Stimulated activated CD4-positive, alpha-beta T cell treated with anti-CD3 and anti-CD28 coated beads, TNF-alpha, amount 100 ng/mL, for 24 hours (primary cell): ENCODE measurements around the gene SLC27A1.
A peak's percentile ranks its signal among the peaks of the same experiment; 100 is the strongest.
"Not testable (repeated sequence)": the region's sequence is repeated elsewhere in the genome, so short reads cannot be mapped to it uniquely, and the experiment has no call there.

Experiments
- DNase-seq, 3 experiments: peaks; one replicate each; pipeline ENCODE4 v3.0.0-alpha.2; 2020; ENCODE audit warnings: low read depth in 3 of 3

Gene SLC27A1

DNA sequence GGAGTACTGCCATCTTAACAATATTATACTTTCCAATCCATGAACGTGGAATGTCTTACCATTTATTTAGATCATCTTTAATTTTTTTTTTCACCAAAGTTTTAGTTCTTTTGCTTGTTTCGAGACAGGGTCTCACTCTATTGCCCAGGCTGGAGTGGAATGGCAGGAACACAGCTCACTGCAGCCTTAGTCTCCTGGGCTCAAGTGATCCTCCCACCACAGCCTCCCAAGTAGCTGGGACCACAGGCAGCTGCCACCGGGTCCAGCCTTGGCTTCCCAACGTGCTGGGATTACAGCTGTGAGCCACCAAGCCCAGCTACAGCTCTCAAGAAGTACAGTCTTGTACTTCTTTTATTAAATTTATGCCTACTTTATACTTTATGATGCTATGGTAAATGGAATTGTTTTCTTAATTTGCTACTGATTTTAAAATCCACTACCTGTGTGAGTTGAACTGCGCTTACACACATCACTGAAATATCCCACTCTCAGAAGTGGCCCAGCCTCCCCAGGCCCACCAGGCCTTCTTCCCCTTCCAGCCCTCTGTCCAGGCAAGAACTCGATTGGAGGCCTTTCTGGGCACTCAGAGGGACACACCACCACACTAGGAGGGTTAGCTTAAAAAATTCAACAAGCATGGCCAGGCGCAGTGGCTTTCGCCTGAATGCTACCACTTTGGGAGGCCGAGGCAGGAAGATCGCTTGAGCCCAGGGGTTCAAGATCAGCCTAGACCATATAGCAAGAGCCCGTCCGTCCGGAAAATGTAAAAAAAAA, 40.1 kb downstream of the SLC27A1 start:
- DNase-seq: no peak

- peak; percentile 50 to 84 (median 69) for DNase-seq
Measured at GRCh38 chr19:17511724-17512573, 41.6 kb downstream of the SLC27A1 start.

- DNase-seq: no peak
Measured at GRCh38 chr19:17512574-17512939, 42.2 kb downstream of the SLC27A1 start.

DNA sequence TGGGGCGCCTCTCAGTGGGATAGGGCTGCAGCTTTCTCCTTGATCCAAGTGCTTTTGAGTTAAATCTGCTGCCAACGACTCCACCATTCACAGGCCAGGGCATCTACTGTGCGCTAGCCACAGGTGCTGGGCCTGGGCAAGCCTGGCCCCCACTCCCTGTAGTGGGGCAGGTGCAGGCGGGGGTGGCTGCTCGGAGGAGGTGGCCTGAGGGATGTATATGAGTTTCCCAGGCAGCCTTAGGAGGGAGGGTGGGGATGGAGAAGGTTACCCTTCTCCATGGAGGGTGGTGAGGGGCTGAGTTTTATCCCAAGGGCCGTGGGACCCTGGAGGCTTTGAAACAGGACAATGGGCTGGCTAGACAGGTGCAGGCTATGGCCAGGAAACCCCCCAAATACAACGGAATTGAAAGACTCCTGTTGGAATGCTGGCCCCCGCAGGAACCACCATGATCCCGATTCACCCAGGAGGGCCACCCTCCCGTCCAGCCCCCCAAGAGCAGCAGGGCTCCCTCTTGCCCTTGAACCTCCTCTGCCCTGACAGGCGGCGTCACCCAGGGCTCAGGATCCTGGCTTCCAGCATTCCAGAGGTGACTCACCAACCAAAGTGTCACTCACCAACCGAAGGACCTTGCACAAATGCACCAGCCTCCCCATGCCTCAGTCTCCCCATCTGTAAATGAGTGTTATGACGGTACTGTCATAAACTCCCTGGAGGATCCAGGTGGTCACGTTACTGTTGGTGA, 45.3 kb downstream of the SLC27A1 start:
- DNase-seq: no peak

DNA sequence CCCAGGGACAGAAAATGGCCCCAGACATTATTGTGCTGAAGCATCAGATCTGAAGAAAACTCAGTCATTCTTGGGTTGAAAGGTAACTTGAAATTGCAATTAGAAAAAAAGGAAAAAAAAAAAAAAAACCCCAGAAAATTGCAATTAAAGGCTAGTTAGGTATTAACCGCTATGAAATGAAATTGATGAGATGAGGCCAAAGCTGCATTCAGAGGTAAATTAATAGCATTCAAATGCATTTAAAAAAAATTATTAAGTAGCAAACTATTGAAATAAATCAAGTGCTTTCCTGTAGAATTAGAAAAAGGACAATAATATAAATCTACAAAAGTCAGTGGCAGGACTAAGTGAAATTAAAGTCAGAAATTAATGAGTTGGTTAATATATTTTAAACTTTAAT, 47.6 kb downstream of the SLC27A1 start:
- no peak for DNase-seq

DNA sequence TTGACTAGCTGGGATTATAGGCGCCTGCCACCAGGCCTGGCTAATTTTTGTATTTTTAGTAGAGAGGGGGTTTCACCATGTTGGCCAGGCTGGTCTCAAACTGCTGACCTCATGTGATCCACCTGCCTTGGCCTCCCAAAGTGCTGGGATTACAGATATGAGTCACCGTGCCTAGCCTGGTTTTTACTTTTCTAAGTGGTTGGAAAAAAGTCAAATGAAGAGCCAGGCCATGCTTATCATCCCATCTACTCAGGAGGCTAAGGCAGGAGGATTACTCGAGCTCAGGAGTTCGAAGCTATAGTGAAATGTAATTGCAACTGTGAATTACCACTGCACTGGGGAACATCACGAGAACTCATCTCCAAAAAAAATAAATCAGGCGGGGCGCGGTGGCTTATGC, 48.3 kb downstream of the SLC27A1 start:
- not testable (repeated sequence) for DNase-seq

GRCh38 chr19:17519967-17520366, 49.6 kb downstream of the SLC27A1 start:
- DNase-seq: no peak

GRCh38 chr19:17520865-17521264, 50.5 kb downstream of the SLC27A1 start:
- no peak for DNase-seq

GRCh38 chr19:17522988-17523872, 52.9 kb downstream of the SLC27A1 start:
- DNase-seq: peak in 1 of 3 experiments; percentile 56

DNA sequence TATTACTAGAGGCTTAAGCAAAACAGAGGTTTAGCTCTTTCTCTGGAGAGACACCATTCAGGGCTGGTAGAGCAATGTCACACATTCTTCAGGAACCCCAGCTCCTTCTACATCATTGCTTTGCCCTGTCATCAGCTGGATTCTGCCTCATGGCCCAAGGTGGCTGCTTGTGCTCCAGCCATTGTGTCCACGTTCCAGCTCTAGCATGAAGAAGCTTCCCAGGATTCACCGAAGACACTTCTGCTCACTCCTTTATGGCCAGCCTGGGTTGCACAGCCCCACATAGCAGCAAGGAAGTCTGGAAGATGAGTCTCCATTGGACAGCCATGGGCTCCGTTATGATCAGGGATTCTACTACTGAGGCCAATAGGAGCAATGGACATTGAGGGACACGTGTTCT, 54.3 kb downstream of the SLC27A1 start:
- no peak for DNase-seq

DNA sequence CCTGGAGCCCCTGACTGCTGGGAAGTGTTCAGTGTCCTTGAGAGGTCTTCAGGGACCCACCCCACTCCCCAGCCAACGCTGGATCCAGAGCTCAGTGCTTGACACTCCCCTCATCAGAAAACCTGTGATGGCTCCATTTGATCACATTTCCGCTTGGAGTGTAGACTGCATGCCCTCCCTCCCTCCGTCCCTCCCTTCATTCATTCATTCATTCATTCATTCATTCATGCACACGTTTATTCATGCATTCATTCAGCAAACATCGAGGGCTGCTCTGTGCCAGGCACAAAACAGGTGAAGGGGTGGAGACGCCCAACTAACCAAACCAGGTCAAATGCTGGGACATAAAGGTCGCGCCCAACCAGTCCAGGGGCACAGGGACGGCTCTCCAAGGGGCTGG, 54.8 kb downstream of the SLC27A1 start:
- no peak for DNase-seq

- DNase-seq: peak in 1 of 3 experiments; percentile 30
Measured at GRCh38 chr19:17526922-17527321, 56.6 kb downstream of the SLC27A1 start.

DNA sequence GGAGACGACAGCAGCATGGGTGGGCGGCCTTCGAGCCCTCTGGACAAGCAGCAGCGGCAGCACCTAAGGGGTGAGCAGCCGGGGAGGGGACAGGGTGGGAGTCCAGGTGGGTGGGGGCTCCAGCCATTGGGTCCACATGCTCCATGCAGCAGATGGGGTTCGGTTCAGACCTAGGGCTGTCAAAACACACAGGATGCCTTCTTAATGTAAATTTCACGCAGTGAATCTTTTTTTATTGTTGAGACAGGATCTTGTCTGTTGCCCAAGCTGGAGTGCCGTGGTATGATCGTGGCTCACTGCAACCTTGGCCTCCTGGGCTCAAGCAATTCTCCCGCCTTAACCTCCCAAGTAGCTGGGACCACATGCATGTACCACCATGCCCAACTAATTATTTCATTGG, 57.0 kb downstream of the SLC27A1 start:
- DNase-seq: no peak

DNA sequence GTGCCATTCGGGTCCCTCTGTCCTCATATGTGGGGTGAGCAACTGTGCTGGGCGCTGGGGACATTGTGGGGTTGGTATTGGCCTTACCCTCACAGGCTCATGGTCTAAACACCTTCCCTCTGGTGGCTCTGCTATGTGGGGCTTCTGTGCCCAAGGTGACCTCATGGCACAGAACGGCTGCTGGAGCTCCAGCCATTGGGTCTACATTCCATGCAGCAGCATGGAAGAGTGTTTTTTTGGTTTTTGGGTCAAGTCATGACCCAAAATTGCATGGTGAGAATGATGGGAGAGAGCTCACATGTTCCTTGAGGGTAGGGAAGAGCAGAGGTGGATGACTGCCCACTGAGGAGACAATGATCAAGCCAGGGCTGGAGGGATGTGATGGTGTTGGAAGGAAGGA, 58.3 kb downstream of the SLC27A1 start:
- DNase-seq: no peak

DNA sequence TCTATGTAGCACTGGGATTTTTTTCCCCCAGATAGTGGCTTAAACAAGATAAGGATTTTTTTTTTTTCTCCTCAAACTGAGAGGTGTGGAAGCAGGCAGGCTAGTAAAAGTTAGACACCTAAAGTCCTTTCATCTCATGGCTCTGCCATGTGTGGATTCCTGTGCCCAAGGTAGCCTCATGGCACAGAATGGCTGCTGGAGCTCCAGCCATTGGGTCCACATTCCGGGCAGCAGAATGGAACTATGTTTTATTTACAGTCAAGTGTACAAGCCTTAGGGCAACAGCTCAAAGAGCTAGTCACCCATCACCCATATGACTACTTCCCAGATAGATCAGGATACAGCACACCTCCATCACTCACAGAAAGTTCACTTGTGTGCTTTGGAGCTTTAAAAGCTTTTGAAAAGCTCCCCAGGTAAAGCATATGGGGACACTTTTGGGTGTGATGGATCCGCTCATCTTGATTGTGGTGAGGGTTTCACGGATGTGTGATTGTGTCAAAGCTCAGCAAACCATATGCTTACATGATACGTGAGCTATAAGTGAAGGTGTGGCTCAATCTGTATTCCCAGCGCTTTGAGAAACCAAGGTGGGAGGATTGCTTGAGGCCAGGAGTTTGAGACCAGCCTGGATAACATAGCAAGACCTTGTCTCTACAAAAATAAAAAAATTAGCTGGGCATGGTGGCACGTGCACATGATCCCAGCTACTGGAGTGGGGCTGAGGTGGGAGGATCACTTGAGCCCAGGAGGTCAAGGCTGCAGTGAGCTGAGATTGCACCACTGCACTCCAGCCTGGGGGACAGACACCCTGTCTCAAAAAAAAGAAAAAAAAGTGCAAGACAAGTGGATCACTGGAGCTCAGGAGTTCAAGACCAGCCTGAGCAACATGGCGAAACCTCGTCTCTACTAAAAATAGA, 59.2 kb downstream of the SLC27A1 start:
- no peak for DNase-seq

GRCh38 chr19:17530586-17530985, 60.3 kb downstream of the SLC27A1 start:
- no peak for DNase-seq

DNA sequence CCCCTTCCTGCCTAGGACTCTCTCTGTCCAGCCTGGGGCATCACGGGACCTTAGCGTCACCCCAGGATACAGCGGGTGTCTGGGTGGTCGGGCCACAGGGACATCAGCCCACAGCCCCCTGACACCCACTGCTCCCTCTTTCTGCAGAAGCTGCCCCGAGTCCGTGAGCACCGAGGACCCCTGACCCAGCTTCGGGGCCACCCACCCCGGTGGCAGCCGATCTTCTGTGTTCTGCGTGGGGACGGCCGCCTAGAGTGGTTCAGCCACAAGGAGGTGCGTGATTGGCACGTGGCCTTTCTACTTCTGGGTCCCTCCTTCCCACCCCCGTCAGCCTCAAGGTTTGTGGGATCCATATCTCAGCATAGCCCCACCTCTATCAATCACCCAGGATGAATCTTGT, 61.8 kb downstream of the SLC27A1 start:
- no peak for DNase-seq

DNA sequence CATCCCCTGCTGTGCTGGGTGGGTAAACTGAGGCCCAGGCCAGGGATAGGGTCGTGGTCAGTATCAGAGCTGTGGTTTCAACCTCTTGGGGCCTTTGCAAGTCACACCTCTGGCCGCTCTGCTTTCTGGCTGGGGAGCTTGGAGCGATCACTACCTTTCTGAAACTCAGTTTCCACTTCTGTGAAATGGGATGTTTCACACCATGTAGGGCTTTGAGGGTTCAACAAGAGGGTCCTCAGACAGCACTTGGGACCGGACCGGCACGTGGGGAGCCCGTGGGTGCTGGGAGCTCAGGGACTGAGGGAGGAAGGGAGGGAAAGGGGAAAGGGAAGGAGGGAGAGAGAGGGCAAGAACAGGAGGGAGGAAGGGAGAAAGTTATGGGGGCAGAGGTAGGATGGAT, 62.2 kb downstream of the SLC27A1 start:
- DNase-seq: no peak

DNA sequence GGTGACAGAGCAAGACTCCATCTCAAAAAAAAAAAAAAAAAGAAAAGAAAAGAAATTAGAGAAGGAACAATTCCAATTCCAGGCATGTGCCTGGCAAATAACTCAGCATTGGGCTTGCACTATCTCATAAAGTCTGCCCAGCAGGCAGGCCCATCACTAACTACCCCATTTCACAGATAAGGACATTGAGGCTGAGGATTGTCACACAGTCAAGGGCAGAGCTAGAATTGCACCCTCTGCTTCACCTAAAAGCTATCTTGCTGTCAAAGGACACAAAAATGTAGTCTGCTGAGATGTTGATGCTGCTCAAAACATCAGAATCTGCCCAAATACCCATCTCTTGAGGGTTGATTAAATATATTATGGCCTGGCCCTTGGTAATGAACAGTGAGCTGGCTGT, 64.4 kb downstream of the SLC27A1 start:
- no peak for DNase-seq

GRCh38 chr19:17536955-17537354, 66.6 kb downstream of the SLC27A1 start:
- DNase-seq: no peak
